Esophagus muscularis mucosa (tissue), 4 donors: ENCODE measurements around the gene NBPF11.
"Not testable (repeated sequence)": the region's sequence is repeated elsewhere in the genome, so short reads cannot be mapped to it uniquely, and the experiment has no call there.

ENCODE experiments used
- CTCF ChIP-seq, 3 experiments: fragments of 200-600 bp in 2 of 3; fragments of 450-650 bp in 1 of 3; sonication (generic) in 2 of 3; IDR thresholded peaks; one replicate each; pipeline ENCODE4 v1.5.1; 2017 to 2019; ENCODE audit warnings: antibody characterized with exemption in 3 of 3, mild to moderate bottlenecking in 2 of 3, moderate library complexity in 1 of 3
- EP300 ChIP-seq: sonication (generic); formaldehyde crosslinking; IDR thresholded peaks from one replicate; pipeline ENCODE4 v1.6.1; 2017; ENCODE audit warnings: antibody characterized with exemption
- POLR2A ChIP-seq: fragments of 450-650 bp; IDR thresholded peaks from one replicate; pipeline ENCODE4 v1.6.1; 2017; ENCODE audit warnings: antibody characterized with exemption, moderate library complexity, mild to moderate bottlenecking, low read depth
- POLR2AphosphoS5 ChIP-seq, 2 donors: sonication (generic); formaldehyde crosslinking; IDR thresholded peaks; one replicate each; pipeline ENCODE4 v1.6.1; 2017; ENCODE audit warnings: antibody characterized with exemption in 2 of 2

GRCh38 chr1:148120395-148120794 lies 31.7 kb downstream of the NBPF11 start:
- not testable (repeated sequence) for TF ChIP-seq POLR2A; CTCF (IDR thresholded peaks at IDR 0.05); EP300; POLR2AphosphoS5 (IDR thresholded peaks at IDR 0.05)
